ENCODE data around the gene FAM168A. TPM values are rescaled to one million over a fixed set of nuclear protein-coding genes. Genes with fewer than 3 reads are reported as not detected.

FAM168A gene
- total and polyA plus RNA-seq, 7 donors, result 5.3 to 28.6 (median 18.1) TPM

DNA sequence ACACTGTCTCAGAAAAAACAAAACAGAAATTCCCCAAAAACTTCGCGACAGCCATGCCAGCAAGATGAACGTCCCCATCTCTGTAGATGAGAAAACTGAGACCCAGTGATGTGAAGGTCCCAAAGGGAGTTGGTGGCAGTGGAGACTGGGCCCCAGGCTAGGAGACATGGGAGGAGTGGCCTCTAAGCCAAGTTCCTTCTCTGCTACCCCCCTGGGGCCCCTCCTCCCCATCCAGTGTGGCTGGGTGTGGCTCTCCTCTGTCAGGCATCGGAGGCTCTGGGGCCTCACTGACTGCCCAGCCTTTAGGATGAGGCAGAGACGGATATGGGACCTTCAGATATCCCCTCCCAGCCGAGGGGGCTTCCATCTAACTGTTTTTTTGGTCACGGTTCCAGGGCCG, 211.9 kb downstream of the FAM168A start:
- no peak for DNase-seq

DNA sequence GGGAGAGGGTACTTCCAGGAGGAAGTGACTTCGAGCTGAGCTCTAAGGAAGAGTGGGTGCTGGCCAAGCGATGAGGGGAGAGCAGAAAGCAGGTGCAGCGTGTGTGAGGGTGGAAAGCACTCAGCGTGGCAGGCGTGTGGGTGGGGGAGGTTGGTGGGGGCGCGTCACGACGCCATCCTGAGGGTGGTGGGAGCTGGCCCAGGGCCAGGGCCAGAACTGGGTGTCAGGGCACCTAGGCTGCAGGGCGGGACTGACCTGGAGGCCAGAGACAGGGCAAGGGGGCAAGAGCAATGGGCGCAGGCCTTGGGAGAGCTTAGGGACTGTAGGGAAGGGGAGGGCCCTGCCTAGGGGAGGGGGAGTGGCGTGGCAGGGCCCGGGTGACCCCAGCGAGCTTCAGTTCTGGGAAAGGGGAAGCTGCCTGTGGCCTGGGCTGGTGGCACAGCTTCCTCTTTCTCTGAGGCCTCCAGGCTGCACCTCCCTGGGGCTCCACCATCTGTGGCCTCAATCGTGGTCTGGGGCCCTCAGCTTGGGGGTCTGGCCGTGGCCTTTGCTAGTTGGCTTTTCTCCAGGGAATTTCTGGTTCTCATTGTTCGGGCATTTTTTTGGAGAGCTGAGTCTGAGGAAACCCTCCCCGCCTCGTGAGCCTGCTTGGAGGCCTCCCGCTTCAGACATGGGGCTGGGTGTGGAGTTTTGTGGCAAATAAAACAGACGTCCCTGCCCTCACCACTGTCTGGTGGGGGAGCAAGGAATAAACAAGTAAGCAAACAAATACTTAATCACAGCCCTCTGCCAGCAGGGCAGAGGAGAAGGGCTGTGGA, 212.8 kb downstream of the FAM168A start:
- Histone ChIP-seq H3K4me1 (peaks cover 96% of the 10 kb centered on the region), H3K27me3 (ENCODE audit: insufficient read depth in 3 of 3, low read length in 2 of 3) (no peaks in the 10 kb centered on the region), H3K36me3 (ENCODE audit: insufficient read depth in 1 of 2, low read depth in 1 of 2) (no peaks in the 10 kb centered on the region), H3K27ac (peak overlapping the region; percentile 66), H3K9me3 (no peaks in the 10 kb centered on the region), H3K4me3 (peak overlapping the region; percentile 11)
- intact Hi-C loops (cut with DNase I), result no loop called here
- TF ChIP-seq, protein P1, sequence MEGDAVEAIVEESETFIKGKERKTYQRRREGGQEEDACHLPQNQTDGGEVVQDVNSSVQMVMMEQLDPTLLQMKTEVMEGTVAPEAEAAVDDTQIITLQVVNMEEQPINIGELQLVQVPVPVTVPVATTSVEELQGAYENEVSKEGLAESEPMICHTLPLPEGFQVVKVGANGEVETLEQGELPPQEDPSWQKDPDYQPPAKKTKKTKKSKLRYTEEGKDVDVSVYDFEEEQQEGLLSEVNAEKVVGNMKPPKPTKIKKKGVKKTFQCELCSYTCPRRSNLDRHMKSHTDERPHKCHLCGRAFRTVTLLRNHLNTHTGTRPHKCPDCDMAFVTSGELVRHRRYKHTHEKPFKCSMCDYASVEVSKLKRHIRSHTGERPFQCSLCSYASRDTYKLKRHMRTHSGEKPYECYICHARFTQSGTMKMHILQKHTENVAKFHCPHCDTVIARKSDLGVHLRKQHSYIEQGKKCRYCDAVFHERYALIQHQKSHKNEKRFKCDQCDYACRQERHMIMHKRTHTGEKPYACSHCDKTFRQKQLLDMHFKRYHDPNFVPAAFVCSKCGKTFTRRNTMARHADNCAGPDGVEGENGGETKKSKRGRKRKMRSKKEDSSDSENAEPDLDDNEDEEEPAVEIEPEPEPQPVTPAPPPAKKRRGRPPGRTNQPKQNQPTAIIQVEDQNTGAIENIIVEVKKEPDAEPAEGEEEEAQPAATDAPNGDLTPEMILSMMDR (IDR thresholded peaks at IDR 0.05), result no peak
- peak; percentile 52 to 76 for DNase-seq
- WGBS, 3 donors, result 37 to 55% (median 37%) methylated on average over 19 to 21 of the region's 21 CpGs
- ATAC-seq, result no peak

More for the DNA sequence above, 211.9 kb downstream of the FAM168A start:
- WGBS, 3 donors, result 82 to 89% (median 87%) methylated on average over 8 of the region's 8 CpGs
- intact Hi-C loops (cut with DNase I), result no loop called here
- Histone ChIP-seq H3K27ac (peak overlapping the region; percentile 66), H3K9me3 (no peaks in the 10 kb centered on the region), H3K4me3 (no peak overlapping the region), H3K4me1 (peaks cover 92% of the 10 kb centered on the region), H3K36me3 (ENCODE audit: insufficient read depth in 1 of 2, low read depth in 1 of 2) (peaks cover 0 to 5% of the 10 kb centered on the region in 2 donors), H3K27me3 (ENCODE audit: insufficient read depth in 3 of 3, low read length in 2 of 3) (no peaks in the 10 kb centered on the region)
- TF ChIP-seq, protein P1 (IDR thresholded peaks at IDR 0.05), result no peak
- no peak for ATAC-seq

DNA sequence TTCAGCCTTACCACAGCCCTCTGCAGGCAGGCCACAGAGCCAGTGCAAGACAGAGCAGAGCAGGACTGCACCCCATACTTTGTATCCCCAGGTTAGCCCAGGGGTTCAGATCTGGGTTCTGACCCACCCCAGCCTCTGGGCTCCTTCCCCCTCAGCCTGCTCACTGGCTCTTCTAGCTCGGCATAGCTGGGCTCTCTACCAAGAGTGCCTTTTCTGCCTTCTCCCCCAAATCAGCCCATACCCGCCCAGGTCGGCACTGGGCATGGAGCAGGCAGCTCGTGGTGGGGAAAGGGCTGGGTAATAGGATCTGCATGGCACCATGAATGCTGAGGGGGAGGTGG, 213.4 kb downstream of the FAM168A start:
- H3K27me3 ChIP-seq (ENCODE audit: insufficient read depth in 3 of 3, low read length in 2 of 3), result no peaks in the 10 kb centered on the region
- TF ChIP-seq, protein P1 (IDR thresholded peaks at IDR 0.05), result no peak
- no peaks in the 10 kb centered on the region for H3K9me3 ChIP-seq
- 33 to 58% (median 44%) methylated on average over 4 of the region's 4 CpGs for WGBS, 3 donors
- DNase-seq, result no peak
- ATAC-seq, result no peak
- peak overlapping the region; percentile 66 for H3K27ac ChIP-seq
- H3K4me3 ChIP-seq, result peak overlapping the region; percentile 11
- peaks cover 97% of the 10 kb centered on the region for H3K4me1 ChIP-seq
- intact Hi-C loops (cut with DNase I), result no loop called here
- H3K36me3 ChIP-seq (ENCODE audit: insufficient read depth in 1 of 2, low read depth in 1 of 2), result no peaks in the 10 kb centered on the region

DNA sequence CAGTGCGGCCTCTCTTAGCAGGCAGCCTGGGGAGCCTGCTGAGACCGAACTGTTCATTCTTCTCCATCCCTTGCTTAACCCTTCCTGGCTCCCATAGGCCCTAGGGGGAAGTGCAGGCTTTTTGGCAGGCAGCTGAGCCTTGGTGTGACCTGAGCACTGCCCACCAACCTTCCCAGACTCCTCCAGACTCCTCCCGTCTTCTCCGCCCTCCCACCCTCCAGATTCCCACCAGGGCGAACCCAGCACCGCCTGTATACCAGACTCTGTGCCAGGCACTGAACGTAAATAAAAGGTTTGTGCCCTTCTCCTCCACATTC, 213.8 kb downstream of the FAM168A start:
- Histone ChIP-seq H3K4me1 (peaks cover 97% of the 10 kb centered on the region), H3K36me3 (ENCODE audit: insufficient read depth in 1 of 2, low read depth in 1 of 2) (no peaks in the 10 kb centered on the region), H3K27ac (peak overlapping the region; percentile 66), H3K4me3 (no peak overlapping the region), H3K9me3 (no peaks in the 10 kb centered on the region), H3K27me3 (ENCODE audit: insufficient read depth in 3 of 3, low read length in 2 of 3) (no peaks in the 10 kb centered on the region)
- TF ChIP-seq, protein P1 (IDR thresholded peaks at IDR 0.05), result no peak
- 84 to 96% (median 88%) methylated on average over 7 of the region's 7 CpGs for WGBS, 3 donors
- intact Hi-C loops (cut with DNase I), result no loop called here
- ATAC-seq (no peak), DNase-seq (no peak)
